ENCODE results near the gene CEP95.

Gene CEP95

GRCh38 chr17:64527914-64528313 lies 21.1 kb downstream of the CEP95 start:
- Histone ChIP-seq H3K18ac (ENCODE audit: low read depth in 1 of 2, low read length in 2 of 2) (no peak overlapping the region), H2BK15ac (ENCODE audit: low read depth, poor library complexity, severe bottlenecking) (no peak overlapping the region), H2AK5ac (ENCODE audit: low read length, severe bottlenecking) (no peak overlapping the region), H3K27me3 (ENCODE audit: control insufficient read depth in 1 of 2, insufficient read depth in 1 of 2, low read length in 2 of 2) (no peaks in the 10 kb centered on the region), H2BK120ac (ENCODE audit: low read depth, low read length) (no peak overlapping the region), H4K8ac (ENCODE audit: low read length) (no peak overlapping the region), H2AFZ (ENCODE audit: low read depth, low read length) (no peak overlapping the region), H3K27ac (ENCODE audit: low read length, poor library complexity, severe bottlenecking) (no peak overlapping the region), H3K79me1 (replicated peaks; ENCODE audit: low read length, poor library complexity, severe bottlenecking) (peaks cover 3% of the 10 kb centered on the region), H4K91ac (ENCODE audit: low read length) (no peak overlapping the region), H3K23ac (ENCODE audit: low read length in 2 of 2) (no peak overlapping the region), H3K9ac (ENCODE audit: low read length) (no peak overlapping the region), H3K36me3 (ENCODE audit: control insufficient read depth in 1 of 2, insufficient read depth in 2 of 2, low read depth in 1 of 2, low read length in 2 of 2) (peaks cover 26 to 93% of the 10 kb centered on the region in 2 experiments), H3K4me1 (ENCODE audit: control insufficient read depth, insufficient read depth, low read depth, low read length) (peaks cover 1% of the 10 kb centered on the region), H3K9me3 (ENCODE audit: control insufficient read depth, low read length) (no peaks in the 10 kb centered on the region), H2BK12ac (ENCODE audit: low read length in 2 of 2) (no peak overlapping the region), H3K4me2 (ENCODE audit: low read length, poor library complexity, severe bottlenecking) (no peak overlapping the region), H3K4me3 (ENCODE audit: insufficient read depth in 1 of 2, low read depth in 1 of 2, low read length in 2 of 2) (no peak overlapping the region), H3K14ac (ENCODE audit: low read length in 2 of 2) (no peak overlapping the region), H2BK5ac (ENCODE audit: low read depth, low read length, poor library complexity, severe bottlenecking) (no peak overlapping the region), H3K4ac (ENCODE audit: low read depth in 1 of 2, low read length in 2 of 2) (no peak overlapping the region)
- WGBS, result 98% methylated on average over 2 of the region's 2 CpGs
- DNase-seq, result no peak

- H3K18ac ChIP-seq (ENCODE audit: low read depth in 1 of 2, low read length in 2 of 2), result no peak overlapping the region
- H3K14ac ChIP-seq (ENCODE audit: low read length in 2 of 2), result no peak overlapping the region
- DNase-seq, result no peak
- H2AFZ ChIP-seq (ENCODE audit: low read depth, low read length), result no peak overlapping the region
- no peak overlapping the region for H3K4ac ChIP-seq (ENCODE audit: low read depth in 1 of 2, low read length in 2 of 2)
- H2BK12ac ChIP-seq (ENCODE audit: low read length in 2 of 2), result no peak overlapping the region
- H3K79me1 ChIP-seq (replicated peaks; ENCODE audit: low read length, poor library complexity, severe bottlenecking), result peaks cover 5% of the 10 kb centered on the region
- peaks cover 30 to 95% of the 10 kb centered on the region in 2 experiments for H3K36me3 ChIP-seq (ENCODE audit: control insufficient read depth in 1 of 2, insufficient read depth in 2 of 2, low read depth in 1 of 2, low read length in 2 of 2)
- peaks cover 4% of the 10 kb centered on the region for H3K4me1 ChIP-seq (ENCODE audit: control insufficient read depth, insufficient read depth, low read depth, low read length)
- H2BK120ac ChIP-seq (ENCODE audit: low read depth, low read length), result no peak overlapping the region
- H3K4me2 ChIP-seq (ENCODE audit: low read length, poor library complexity, severe bottlenecking), result no peak overlapping the region
- 97% methylated on average over 4 of the region's 5 CpGs for WGBS
- no peak overlapping the region for H4K8ac ChIP-seq (ENCODE audit: low read length)
- no peak overlapping the region for H3K27ac ChIP-seq (ENCODE audit: low read length, poor library complexity, severe bottlenecking)
- H4K91ac ChIP-seq (ENCODE audit: low read length), result no peak overlapping the region
- H3K4me3 ChIP-seq (ENCODE audit: insufficient read depth in 1 of 2, low read depth in 1 of 2, low read length in 2 of 2), result no peak overlapping the region
- H2BK15ac ChIP-seq (ENCODE audit: low read depth, poor library complexity, severe bottlenecking), result no peak overlapping the region
- no peaks in the 10 kb centered on the region for H3K27me3 ChIP-seq (ENCODE audit: control insufficient read depth in 1 of 2, insufficient read depth in 1 of 2, low read length in 2 of 2)
- H2AK5ac ChIP-seq (ENCODE audit: low read length, severe bottlenecking), result no peak overlapping the region
- H3K9me3 ChIP-seq (ENCODE audit: control insufficient read depth, low read length), result no peaks in the 10 kb centered on the region
- H3K9ac ChIP-seq (ENCODE audit: low read length), result no peak overlapping the region
- H2BK5ac ChIP-seq (ENCODE audit: low read depth, low read length, poor library complexity, severe bottlenecking), result no peak overlapping the region
- H3K23ac ChIP-seq (ENCODE audit: low read length in 2 of 2), result no peak overlapping the region
These were observed 22.4 kb downstream of the CEP95 start for GRCh38 chr17:64529221-64529620.

- peaks cover 2% of the 10 kb centered on the region for H3K79me1 ChIP-seq (replicated peaks; ENCODE audit: low read length, poor library complexity, severe bottlenecking)
- H3K9me3 ChIP-seq (ENCODE audit: control insufficient read depth, low read length), result no peaks in the 10 kb centered on the region
- no peak overlapping the region for H2AK5ac ChIP-seq (ENCODE audit: low read length, severe bottlenecking)
- no peak overlapping the region for H3K14ac ChIP-seq (ENCODE audit: low read length in 2 of 2)
- 85% methylated on average over 5 of the region's 5 CpGs for WGBS
- peaks cover 28 to 100% of the 10 kb centered on the region in 2 experiments for H3K36me3 ChIP-seq (ENCODE audit: control insufficient read depth in 1 of 2, insufficient read depth in 2 of 2, low read depth in 1 of 2, low read length in 2 of 2)
- H3K4ac ChIP-seq (ENCODE audit: low read depth in 1 of 2, low read length in 2 of 2), result no peak overlapping the region
- H2BK5ac ChIP-seq (ENCODE audit: low read depth, low read length, poor library complexity, severe bottlenecking), result no peak overlapping the region
- H3K4me3 ChIP-seq (ENCODE audit: insufficient read depth in 1 of 2, low read depth in 1 of 2, low read length in 2 of 2), result no peak overlapping the region
- H3K18ac ChIP-seq (ENCODE audit: low read depth in 1 of 2, low read length in 2 of 2), result no peak overlapping the region
- H4K91ac ChIP-seq (ENCODE audit: low read length), result no peak overlapping the region
- no peak overlapping the region for H3K4me2 ChIP-seq (ENCODE audit: low read length, poor library complexity, severe bottlenecking)
- H3K9ac ChIP-seq (ENCODE audit: low read length), result no peak overlapping the region
- H4K8ac ChIP-seq (ENCODE audit: low read length), result peak overlapping the region; percentile 47
- no peak overlapping the region for H2BK15ac ChIP-seq (ENCODE audit: low read depth, poor library complexity, severe bottlenecking)
- peaks cover 8% of the 10 kb centered on the region for H3K4me1 ChIP-seq (ENCODE audit: control insufficient read depth, insufficient read depth, low read depth, low read length)
- no peak overlapping the region for H2AFZ ChIP-seq (ENCODE audit: low read depth, low read length)
- no peak overlapping the region for H2BK12ac ChIP-seq (ENCODE audit: low read length in 2 of 2)
- DNase-seq, result peak; percentile 71
- no peak overlapping the region for H2BK120ac ChIP-seq (ENCODE audit: low read depth, low read length)
- peak overlapping the region; percentile 41 for H3K27ac ChIP-seq (ENCODE audit: low read length, poor library complexity, severe bottlenecking)
- no peak overlapping the region for H3K23ac ChIP-seq (ENCODE audit: low read length in 2 of 2)
- H3K27me3 ChIP-seq (ENCODE audit: control insufficient read depth in 1 of 2, insufficient read depth in 1 of 2, low read length in 2 of 2), result no peaks in the 10 kb centered on the region
These were observed 25.2 kb downstream of the CEP95 start for GRCh38 chr17:64531955-64532371.

GRCh38 chr17:64532409-64532808 lies 25.6 kb downstream of the CEP95 start:
- H2AFZ ChIP-seq (ENCODE audit: low read depth, low read length), result no peak overlapping the region
- H4K91ac ChIP-seq (ENCODE audit: low read length), result no peak overlapping the region
- no peak overlapping the region for H3K14ac ChIP-seq (ENCODE audit: low read length in 2 of 2)
- H4K8ac ChIP-seq (ENCODE audit: low read length), result no peak overlapping the region
- WGBS, result 98% methylated on average over 5 of the region's 5 CpGs
- no peak overlapping the region for H3K9ac ChIP-seq (ENCODE audit: low read length)
- no peak overlapping the region for H2BK5ac ChIP-seq (ENCODE audit: low read depth, low read length, poor library complexity, severe bottlenecking)
- peaks cover 8% of the 10 kb centered on the region for H3K4me1 ChIP-seq (ENCODE audit: control insufficient read depth, insufficient read depth, low read depth, low read length)
- DNase-seq, result no peak
- no peak overlapping the region for H3K4me3 ChIP-seq (ENCODE audit: insufficient read depth in 1 of 2, low read depth in 1 of 2, low read length in 2 of 2)
- H3K23ac ChIP-seq (ENCODE audit: low read length in 2 of 2), result no peak overlapping the region
- peaks cover 2% of the 10 kb centered on the region for H3K79me1 ChIP-seq (replicated peaks; ENCODE audit: low read length, poor library complexity, severe bottlenecking)
- H3K36me3 ChIP-seq (ENCODE audit: control insufficient read depth in 1 of 2, insufficient read depth in 2 of 2, low read depth in 1 of 2, low read length in 2 of 2), result peaks cover 26 to 100% of the 10 kb centered on the region in 2 experiments
- H3K27ac ChIP-seq (ENCODE audit: low read length, poor library complexity, severe bottlenecking), result peak overlapping the region; percentile 41
- no peak overlapping the region for H3K4me2 ChIP-seq (ENCODE audit: low read length, poor library complexity, severe bottlenecking)
- no peak overlapping the region for H2AK5ac ChIP-seq (ENCODE audit: low read length, severe bottlenecking)
- no peak overlapping the region for H2BK120ac ChIP-seq (ENCODE audit: low read depth, low read length)
- H3K9me3 ChIP-seq (ENCODE audit: control insufficient read depth, low read length), result no peaks in the 10 kb centered on the region
- no peak overlapping the region for H2BK12ac ChIP-seq (ENCODE audit: low read length in 2 of 2)
- H2BK15ac ChIP-seq (ENCODE audit: low read depth, poor library complexity, severe bottlenecking), result no peak overlapping the region
- H3K4ac ChIP-seq (ENCODE audit: low read depth in 1 of 2, low read length in 2 of 2), result no peak overlapping the region
- no peaks in the 10 kb centered on the region for H3K27me3 ChIP-seq (ENCODE audit: control insufficient read depth in 1 of 2, insufficient read depth in 1 of 2, low read length in 2 of 2)
- H3K18ac ChIP-seq (ENCODE audit: low read depth in 1 of 2, low read length in 2 of 2), result no peak overlapping the region

All from mesenchymal stem cell (in vitro differentiated cells and primary cell).